Caki2 (cell line): ENCODE results near the gene AGER. TPM values are rescaled to one million over a fixed set of nuclear protein-coding genes. Genes with fewer than 3 reads are reported as not detected.
"Not testable (repeated sequence)": the region's sequence is repeated elsewhere in the genome, so short reads cannot be mapped to it uniquely, and the experiment has no call there.

Experiments used
- DNase-seq: peaks from one replicate; pipeline ENCODE4 v3.0.0-alpha.2; 2015; ENCODE audit warnings: low read depth
- in situ Hi-C: cut with HindIII; loops from 2 replicates; pipeline ENCODE4 v1.10.0; 2016; ENCODE audit warnings: low sequenced_read_pairs, low pct_unique_long_range_greater_than_20kb, mixed read lengths
- total RNA-seq: library from RNA; depleted of rRNA; stranded (reverse); fragments of >200 nt; shearing (Covaris generic); gene quantifications from 2 replicates; pipeline ENCODE4 v1.2.3, GENCODE V29; 2014; ENCODE audit warnings: low replicate concordance

The AGER gene
- total RNA-seq, 1 experiment from 2014 or later = 1.7 TPM

DNA sequence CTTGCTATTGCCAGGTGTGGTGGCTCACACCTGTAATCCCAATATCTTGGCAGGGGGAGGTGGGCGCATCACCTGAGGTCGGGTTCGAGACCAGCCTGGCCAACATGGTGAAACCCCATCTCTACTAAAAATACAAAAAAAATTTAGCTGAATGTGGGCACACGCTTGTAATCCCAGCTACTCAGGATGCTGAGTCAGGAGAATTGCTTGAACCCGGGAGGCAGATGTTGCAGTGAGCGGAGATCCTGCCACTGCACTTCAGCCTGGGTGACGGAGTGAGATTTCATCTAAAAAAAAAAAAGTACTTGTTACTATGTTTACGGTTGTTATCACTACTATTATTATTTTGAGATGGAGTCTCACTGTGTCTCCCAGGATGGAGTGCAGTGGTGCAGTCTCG is 27.2 kb downstream of the AGER start:
- no peak for DNase-seq
- in situ Hi-C loops = no loop called here

DNA sequence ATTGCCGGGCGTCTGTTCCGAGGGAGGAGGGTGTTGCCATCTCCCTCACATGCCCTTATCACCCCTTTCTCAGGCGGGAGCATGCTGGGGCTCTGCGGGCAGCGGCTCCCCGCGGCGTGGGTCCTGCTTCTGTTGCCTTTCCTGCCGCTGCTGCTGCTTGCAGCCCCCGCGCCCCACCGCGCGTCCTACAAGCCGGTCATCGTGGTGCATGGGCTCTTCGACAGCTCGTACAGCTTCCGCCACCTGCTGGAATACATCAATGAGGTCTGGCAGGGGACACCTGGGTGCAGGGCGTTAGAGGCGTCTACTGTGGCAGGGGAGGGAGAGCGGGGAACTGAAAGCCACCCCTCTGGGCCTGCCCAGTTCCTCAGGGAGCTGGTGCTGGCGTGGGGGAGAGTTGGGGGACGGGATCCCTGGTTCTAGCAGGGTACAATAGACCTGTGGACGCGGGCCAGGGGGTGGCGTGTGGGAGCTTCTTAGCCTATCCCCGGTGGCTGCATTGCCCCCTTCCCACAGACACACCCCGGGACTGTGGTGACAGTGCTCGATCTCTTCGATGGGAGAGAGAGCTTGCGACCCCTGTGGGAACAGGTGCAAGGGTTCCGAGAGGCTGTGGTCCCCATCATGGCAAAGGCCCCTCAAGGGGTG is 29.4 kb downstream of the AGER start:
- peak; percentile 77 for DNase-seq
- in situ Hi-C loops = no loop called here

DNA sequence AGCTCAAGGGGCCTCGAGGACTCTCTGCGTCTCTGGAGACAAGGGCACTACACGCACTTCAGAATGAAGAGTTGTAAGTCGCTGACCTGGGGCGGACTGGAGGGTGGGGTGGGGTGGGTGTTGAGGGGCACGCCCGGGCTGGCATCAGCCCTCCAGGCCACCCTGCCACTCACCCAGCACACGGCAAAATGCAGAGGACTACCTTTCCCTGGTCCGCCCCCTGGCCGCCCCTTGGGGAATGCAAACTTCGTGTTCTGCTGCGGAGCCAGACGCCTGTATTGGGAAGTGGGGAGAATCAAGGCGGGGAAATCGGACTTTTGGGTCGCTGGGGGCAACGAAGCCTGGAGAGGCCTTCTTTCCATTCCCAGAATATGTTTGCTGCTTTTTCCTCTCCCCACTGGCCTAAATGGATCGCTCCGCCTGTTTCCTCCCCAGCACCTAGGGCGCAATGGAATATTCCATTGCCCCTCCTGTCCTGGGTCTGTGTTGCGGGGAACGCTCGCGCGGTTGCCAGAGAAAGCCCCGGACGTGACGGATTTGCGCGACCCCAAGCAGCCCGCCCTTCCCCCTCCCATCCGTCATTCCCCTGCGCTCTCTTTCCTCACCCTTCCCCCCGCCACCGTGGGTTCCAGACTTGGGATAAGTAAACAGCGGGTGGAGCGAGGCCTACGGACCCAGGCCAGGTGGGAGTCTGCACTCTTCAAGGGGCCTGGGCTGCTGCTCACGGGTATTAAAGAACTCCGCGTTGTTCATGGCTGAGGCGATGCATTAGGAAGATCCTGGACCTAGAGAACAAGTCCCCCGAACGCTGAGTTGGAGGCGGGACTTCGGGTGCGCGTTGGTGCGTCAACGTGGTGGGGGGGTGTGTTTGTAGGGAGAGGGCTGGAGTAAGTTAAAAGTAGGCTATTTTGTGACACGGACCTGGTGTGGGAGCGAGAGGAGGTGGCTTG is 30.2 kb downstream of the AGER start, which contains the start of gene PPT2:
TSS of gene PPT2 (plus strand) at position 578 of the 950 bp plus-strand sequence. CDS start 454 bp downstream, outside the sequence.
- DNase-seq = peak; percentile 93
- in situ Hi-C loops = no loop called here

GRCh38 chr6:32152769-32153563 is 31.1 kb downstream of the AGER start:
- peak; percentile 89 for DNase-seq
- in situ Hi-C loops = no loop called here

GRCh38 chr6:32151863-32152768 is 31.9 kb downstream of the AGER start, which contains the start of gene PRRT1:
PRRT1 (minus strand) TSS chr6:32151939; CDS start chr6:32151827, 112 bp downstream.
- in situ Hi-C loops = no loop called here
- DNase-seq = no peak

DNA sequence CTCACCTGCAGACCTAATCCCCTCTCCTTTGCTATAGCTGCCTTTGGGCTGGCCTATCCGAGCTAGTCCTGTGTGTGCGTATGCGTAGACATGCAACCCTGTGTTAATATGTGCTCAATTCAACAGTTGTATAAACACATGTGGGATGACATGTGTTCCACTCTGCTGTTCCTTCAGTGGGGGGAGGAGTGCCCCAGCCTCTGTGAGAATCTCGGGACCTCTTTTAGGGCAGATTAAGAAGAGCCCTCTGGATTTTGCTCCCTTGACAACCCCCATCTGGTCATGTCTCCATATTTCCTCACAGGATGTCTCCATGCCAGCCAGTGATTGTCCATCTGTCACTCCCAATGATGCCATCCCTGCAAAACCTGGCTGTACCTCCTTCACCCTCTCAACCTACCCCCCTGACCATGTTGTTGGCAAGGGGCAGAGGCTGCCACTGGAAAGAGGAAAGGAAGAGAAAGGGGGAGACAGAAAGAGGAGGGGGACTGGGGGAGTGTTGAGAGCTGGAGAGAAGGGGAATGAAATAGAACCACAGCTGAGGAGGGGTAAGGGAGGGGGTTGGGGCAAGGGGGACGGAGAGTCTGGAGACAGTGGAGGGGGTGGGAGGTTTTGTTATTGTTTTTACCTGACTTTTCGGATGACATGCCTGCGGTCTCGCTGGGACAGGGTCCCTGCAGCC is 32.7 kb downstream of the AGER start:
- no peak for DNase-seq
- in situ Hi-C loops = no loop called here

GRCh38 chr6:32149932-32150870 is 33.9 kb downstream of the AGER start:
- in situ Hi-C loops = no loop called here
- DNase-seq = no peak

DNA sequence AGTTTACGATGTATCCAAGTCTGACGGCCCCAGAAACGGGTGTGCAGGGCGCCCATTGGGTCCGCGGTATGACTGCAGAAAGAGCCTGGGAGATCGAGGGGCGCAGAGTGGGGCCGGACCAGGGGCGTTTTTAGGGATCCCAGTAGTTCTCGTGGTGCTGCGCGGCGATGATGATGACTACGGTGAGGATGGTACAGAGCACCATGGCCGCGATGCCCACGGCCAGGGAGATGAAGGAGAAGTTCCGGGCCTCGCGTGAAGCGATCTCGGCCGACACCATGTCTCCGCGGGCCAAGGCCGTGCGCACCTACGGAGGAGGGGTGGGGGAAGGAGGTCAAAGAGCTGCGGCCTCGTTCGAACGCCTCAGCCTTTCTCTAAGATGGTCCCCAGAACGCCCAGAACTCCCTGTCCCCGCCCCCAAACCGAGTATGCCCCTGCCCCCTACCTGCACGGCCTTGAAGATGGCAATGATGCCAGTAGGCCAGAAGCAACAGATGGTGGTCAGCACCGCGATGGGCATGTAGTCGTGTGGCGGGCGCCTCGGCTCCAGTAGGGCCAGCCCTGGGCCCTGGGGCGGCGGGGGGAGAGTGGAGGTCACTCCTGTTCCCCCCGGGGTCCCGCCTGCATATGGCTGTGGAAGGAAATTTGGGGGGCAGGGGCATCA is 34.8 kb downstream of the AGER start:
- in situ Hi-C loops = no loop called here
- no peak for DNase-seq

GRCh38 chr6:32148289-32149091 is 35.6 kb downstream of the AGER start:
- DNase-seq = no peak
- in situ Hi-C loops = no loop called here

GRCh38 chr6:32147401-32148132 is 36.5 kb downstream of the AGER start:
- in situ Hi-C loops = no loop called here
- DNase-seq = no peak

DNA sequence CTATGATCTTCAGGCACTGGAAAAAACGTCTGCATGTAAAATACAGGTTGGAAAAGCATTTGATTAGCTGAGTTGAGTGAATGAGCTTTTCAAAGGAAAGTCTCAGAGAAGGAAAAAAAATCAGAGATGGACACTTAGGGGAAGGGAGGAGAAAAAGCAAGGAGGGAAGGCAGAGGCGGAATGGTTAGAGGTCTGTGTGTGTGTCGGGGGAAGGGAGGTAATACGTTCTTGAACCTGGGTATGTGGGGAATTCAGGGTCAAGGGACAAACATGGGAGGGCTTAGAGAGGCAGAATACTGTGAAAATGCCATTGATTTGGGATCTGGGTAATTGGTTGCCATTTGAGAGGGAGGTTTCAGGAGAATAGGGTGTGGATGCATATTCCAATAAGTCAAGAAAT is 37.4 kb downstream of the AGER start:
- in situ Hi-C loops = no loop called here
- no peak for DNase-seq

- DNase-seq = no peak
- in situ Hi-C loops = no loop called here
Measured at GRCh38 chr6:32146287-32146686, 37.8 kb downstream of the AGER start.

DNA sequence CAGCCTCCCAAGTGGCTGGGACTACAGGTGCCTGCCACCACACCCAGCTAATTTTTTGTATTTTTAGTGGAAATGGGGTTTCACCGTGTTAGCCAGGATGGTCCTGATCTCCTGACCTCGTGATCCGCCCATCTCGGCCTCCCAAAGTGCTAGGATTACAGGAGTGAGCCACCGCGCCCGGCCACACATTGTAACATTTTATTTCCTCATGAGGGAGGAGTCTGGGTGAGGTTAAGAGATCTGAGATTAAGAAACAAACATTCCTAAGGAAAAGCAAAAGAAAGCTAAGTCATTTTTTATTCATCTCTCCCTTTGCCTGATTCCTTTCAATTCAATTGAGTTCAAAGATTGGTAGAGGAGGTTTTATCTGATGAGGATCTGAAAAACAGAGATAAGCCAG is 39.8 kb downstream of the AGER start:
- DNase-seq, in situ Hi-C loops: not testable (repeated sequence)

DNA sequence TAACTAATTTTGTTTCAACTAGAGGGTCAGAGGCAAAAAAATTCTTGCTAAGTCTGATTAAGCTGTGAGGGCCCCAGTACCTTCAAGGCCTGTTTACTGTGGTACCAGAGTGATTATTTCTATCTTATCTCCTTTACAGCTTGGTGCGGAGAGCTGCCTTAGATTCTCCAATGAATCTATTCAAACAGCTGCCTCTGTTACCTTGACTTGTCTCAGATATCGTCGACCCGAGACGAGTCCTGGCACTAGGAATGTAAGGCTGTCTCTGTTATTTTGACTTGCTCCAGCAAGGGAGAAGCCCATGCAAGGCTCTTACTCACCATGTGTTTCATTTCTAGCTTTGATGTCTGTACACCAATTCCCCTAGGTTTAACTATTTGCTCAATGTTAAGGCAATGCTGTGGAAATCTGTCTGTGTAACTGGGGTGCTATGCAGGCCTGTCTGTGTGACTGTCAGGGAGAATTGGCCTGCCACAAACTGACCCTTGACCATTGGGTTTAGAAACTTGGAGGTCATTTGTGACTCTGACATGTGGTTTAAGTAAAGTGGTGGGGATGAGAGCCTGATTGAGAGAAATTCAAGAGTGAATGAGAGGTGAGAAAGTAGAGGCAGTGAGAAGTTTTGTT is 43.5 kb downstream of the AGER start:
- in situ Hi-C loops = no loop called here
- DNase-seq = no peak
